CD4-positive, alpha-beta T cell treated with Interleukin-15 for 4 hours (primary cell): ENCODE measurements around the gene PIP4P1.

Experiments
- DNase-seq: peaks from one replicate; pipeline ENCODE4 v3.0.0-alpha.2; 2020; ENCODE audit warnings: low spot score

Gene PIP4P1

DNA sequence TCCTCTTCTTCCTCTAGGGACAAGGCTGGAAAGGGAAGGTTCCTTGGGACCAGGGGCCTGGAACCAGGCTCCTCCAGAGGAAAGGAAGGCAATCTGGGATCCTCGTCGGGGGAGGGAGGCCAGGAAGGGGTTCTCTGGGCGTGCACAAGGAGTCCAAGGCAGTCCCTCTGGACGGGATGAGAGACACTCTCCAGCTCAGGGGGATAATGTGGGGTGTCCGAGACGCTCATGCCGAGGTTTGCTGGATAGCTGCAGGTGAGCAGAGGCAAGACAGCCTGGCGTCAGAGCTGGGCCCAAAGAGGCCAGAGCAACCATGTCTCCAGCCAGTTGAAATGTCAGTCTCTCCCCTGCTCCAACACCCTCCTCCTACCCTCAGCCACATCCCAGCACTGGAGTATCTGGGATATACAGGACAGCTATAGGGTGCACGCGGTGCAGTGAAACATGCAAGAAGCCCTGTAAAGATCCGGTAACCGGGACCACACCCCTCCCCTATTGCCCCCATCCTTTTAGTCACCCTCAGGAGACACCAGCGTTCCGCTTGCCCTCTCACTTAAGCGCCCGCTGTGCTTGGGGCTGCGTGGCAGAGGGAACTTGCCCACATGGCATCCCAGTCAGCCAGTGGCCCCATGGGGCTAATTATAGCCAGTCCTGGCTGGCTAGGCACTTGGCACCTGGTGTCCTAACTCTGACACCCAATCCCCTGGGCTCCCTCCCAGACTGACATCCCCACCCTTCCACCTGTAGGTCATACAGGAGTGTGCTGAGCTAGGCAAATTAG is 25.5 kb downstream of the PIP4P1 start, which contains the start of gene KLHL33:
KLHL33 (minus strand) TSS at position 585 of the 781 bp plus-strand sequence; CDS start at position 230, 355 bp downstream.
- no peak for DNase-seq

DNA sequence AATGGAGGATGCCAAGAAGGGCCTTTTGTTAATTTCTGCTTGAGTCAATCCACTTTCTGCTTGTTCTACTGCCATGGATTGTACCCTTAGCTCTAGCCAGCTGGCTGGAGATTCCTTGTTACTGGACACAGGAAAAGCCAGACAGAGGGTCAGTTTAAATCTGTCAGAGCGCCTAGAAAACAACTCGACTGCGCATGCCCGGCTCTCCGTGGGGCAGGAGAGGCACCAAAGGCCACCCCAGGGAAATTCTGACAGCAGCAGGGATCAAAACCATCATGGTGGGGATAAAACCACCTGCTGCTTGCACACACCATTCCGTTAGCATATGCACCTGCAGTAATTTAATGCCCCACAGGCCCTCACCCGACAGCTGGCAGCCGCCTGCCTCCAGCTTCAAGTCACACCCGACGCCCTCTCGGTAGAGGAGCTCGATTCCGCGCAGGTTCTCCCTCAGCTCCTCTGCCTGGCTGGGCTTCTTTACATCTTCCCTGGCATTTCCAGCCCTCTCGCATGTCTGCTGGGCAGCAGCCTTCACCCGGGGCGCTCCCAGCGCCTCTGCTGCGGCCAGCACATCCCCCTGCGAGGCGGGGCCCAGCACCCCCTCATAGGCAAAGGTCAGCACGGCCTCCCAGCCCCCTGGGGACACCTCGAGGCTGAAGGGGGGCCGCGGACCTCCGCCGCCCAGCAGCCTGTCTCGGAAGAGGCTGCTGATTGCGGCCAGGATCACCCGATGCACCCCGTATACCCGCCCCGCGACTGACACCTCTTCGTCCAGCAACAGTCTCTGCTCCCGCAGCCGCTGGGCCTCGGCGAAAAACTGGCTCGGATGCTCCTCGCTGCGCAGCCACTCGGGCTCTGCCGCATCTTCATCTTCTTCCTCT is 26.3 kb downstream of the PIP4P1 start:
- no peak for DNase-seq

DNA sequence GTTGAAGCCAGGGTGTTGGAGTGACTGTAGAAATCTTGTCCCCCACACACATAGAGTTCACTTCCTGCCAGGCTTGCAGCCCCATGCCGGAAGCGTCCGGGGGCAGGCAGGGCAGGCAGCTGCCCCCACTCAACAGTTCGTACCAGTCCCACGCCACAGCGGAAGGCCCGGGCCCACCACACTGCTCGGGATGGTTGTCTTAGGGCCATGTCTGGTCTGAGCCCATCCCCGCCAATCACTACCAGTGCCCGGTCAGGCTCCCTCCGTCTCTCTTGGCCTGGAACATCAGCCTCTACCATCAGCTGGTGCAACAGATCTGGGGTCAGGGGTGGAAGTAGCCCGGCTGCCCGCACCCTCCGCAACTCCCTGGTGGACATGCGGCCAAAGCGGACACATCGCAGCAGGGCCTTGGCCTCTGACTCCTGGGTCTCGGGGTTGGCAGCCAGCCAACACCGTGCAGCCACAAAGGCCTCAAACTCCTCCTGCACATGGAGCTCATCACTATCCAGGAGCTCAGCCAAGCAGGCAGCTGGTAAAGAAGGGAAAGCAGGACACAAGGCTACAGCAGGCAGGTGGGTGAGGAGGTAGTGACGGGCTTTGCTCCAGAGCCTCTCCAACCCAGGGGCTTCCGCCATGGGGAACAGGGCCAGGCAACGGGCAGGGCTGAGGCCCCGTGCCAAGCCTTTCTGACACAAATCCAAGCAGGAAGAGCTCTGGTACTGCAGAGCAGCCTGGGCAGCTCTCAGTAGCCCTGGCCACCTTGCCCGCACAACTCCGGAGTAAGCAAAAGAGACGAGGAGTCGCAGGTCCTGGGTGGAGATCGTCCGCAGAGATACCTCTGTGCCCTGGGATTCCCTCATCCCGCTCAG is 31.2 kb downstream of the PIP4P1 start:
- DNase-seq, result no peak

DNA sequence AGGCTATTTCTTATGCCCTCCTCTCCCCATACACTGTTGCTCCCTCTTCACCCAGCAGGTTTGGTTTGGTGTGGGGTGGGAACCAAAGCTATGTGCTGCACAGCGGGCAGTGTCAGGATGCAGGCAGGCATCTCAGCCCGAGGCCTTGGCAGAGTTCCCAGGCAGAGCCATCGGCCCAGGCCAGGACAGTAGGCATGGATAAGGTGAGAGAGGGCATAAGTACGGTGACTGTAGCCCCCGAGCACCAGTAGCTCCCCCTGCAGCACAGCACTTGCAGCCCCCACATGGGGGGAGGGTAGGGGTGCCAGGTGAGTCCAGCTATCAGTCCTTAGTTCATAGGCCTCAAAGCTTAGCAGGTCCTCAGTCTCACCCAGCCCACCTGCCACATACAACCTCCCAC is 32.4 kb downstream of the PIP4P1 start:
- no peak for DNase-seq

DNA sequence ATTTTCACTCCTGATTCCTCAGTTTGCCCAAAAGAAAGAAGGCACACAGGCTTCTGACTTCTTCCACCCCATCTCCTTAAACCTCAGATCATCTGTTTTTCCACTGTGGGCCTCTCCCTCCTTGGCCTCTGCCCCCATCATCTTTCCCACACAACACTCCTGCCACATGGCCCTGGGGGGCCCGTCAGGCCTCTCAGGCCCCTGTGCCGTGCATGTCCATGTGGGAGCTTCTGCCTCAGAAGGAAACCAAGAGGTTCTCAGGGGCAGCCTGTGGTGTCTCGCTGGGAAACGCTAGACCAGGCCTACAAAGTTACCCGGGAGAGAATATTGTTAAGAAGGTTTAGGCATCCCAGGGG is 33.2 kb downstream of the PIP4P1 start:
- no peak for DNase-seq

DNA sequence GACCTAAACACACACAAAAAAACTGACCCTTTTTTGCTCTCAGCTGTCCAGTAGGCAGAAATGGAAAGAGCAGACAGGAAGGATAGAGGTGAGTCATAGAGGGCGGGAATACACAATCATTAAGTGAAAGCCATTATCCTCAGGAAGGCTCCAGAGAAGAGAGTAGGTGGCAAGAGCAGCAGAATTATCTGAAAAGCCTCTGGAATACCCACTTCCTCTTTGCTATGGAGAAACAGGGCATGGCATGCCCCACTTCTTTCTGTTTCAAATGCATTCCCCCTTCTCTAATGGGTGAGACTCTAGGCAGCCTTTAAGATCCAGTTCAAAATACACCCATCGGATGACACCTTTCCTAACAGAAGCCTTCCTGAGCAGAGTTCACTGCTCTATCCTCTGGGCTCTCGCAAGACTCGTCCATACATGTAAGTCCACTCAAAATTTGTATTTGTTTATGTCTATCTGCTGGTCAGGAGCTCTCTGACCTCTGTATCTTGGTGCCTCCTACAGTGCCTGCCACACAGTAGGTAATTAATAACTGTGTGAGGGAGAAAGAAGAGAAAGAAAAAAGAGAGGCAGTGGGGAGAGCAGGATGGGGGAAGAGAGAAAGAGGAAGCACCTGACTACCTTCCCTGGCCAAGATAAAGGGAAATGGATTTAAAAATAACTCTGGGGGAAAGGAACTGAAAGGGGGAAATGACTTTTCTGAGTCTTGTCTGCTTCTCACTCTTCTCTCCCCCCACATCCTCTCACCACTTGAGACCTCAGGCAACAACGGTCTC is 33.8 kb downstream of the PIP4P1 start:
- no peak for DNase-seq

DNA sequence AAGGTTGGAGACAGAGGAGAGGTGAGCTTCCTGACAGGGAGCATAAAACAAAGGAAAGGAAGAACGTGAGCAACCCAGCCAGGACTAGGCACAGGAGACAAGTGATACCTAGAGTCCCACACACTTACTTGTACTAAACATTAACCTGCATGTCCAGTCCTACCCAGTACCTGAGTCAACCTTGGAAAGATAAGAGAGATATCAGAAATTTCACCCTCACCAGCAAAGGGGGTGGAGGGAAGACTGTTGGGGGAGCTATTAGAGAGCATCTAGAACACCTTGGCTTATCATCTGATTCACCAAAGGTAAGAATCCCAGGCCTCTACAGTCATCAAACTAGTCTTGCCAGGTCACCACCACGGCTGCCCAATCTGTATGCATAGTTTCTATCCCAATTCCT is 36.4 kb downstream of the PIP4P1 start:
- no peak for DNase-seq

DNA sequence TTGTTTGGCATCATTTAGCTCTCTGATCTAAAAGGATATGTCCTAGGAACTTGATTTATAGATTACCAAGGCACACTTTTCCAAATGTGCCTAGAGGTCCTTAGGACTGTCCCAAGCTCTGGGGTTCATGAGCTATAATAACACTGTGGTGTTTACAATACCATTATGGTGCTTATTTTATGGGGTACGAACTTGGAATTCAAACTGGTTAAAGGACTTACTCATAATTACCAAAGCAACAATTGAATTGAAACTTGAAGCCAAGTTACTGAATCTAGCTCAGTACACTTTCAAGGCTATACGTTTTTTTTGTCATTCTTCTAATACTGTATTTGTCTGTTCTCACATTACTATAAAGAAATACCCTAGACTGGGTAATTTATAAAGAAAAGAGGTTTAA is 38.3 kb downstream of the PIP4P1 start:
- DNase-seq, result no peak

DNA sequence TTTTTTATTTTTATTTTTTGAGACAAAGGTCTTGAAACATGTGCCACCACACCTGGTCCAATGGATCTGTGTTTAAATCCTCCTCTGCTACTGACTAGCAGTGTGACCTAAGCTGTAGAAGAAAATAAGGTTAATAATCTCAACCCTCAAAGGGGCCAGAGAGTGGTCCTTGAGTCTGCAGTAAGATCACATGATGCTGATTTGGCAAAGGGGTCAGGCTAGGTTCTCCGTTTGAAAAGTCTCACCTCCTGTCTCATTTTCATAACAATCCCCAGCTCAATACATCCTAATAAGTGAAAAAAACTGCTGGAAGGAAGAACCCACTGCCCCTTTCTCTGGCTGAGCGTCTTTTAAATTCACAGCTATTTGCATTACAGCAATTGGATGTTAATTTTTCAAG is 40.0 kb downstream of the PIP4P1 start:
- no peak for DNase-seq

DNA sequence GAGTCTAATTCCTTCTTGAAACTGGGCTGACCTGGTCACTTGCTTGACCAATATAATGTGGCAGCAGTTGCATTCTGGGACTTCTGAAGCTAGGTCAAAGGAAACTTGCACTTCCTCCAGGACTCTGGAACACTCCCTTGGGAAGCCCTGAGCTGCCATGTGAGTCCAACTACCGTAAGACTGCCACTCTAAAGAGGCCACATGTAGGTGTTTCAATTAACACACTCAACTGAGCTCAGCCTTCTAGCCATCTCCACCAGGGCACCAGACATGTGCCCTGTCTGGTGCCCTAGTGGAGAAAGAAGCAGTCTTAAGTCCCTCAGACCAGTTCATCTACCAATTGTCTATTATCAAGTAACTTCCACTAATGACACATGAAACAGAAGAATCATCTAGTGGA is 41.8 kb downstream of the PIP4P1 start:
- DNase-seq, result no peak

DNA sequence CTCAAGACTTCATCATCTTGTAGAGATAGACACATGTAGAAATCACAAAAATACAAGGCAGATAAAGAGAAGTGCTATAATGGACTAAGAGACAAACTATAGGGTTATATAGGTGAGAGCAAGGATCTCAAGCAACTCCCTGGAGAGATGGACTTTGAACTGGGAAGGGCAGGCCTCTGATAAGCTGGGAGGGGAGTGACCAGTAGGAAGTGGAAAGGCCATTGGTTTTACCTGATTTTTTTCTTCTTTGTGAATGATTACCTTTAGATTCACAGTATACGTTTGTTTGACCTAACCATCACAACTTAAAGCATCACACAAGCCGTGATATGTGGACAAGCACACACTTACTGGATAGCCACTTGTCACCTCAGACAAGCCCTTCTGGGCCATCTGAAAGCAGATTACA is 42.7 kb downstream of the PIP4P1 start:
- DNase-seq, result no peak

DNA sequence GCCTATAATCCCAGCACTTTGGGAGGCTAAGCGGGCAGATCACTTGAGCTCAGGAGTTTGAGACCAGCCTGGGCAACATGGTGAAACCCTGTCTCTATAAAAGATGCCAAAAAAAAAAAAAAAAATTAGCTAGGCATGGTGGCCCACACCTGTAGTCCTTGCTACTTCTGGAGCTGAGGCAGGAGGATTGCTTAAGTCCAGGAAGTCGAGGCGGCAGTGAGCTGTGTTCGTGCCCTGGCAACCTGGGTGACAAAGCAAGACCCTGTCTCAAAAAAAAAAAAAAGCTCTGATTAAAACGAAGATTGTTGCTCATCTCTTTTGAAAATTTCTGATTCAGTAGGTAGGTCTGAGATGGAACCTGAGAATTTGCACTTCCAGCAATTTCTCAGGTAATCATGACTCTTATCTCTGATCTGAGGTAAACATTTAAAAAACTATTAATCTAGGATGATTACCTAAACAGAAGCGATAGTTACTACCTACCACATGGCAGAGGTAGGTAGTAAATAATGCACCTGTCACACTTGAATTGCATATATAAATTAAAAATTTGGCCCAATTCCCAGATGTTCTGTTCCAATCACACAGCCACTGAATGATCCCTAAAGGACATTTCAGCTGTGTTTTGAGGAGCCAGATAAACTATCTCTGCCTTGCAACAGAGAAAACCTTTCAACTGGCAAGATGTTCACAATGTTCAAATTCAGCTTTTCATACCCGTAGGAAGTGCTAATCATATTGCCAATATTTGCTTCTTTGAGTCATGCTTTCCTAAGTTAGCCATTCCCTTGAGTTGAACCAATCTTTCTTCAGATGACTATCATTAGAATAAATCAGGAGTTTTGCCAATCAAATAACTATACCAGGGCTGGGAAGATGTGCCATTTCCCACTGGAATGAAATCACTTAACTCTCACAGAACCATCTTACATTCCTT is 43.7 kb downstream of the PIP4P1 start:
- no peak for DNase-seq

DNA sequence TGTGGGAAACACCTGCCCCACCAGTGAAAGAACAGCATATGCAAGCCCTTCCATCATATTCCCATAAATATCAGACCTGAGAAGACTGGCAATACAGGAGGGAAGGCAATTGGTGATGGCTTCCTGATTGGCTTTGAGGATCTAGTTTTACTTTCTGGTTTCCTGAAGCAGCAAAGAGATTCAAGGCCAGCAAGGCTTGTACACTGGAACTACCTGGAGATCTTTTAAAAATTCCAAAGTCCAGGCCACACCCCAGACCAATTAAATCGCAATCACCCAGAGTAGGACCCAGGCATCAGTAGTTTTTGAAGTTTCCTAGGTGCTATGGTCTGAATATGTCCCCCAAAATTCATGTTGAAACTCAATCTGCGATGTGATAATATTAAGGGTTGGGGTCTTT is 45.0 kb downstream of the PIP4P1 start:
- no peak for DNase-seq

DNA sequence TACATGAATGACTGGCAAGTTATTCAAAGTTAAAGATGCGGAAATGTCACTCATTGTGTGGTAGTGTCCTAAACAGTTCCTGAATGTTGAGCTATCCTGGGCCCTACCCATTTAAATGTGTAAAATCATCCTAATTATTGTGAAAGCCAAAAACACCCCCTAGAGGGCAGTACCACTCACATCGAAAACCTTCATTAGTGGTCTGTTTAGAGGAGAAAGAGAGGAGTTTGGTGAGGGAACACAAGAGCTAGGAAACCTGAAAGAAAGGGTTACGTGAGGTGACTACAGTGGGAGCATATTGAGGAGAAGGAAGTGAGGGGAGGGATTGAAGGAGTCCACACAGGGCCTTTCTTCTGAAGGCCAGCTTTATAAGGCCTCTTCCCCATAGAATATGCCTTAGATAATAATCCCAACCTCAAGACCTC is 45.4 kb downstream of the PIP4P1 start:
- peak; percentile 68 for DNase-seq

DNA sequence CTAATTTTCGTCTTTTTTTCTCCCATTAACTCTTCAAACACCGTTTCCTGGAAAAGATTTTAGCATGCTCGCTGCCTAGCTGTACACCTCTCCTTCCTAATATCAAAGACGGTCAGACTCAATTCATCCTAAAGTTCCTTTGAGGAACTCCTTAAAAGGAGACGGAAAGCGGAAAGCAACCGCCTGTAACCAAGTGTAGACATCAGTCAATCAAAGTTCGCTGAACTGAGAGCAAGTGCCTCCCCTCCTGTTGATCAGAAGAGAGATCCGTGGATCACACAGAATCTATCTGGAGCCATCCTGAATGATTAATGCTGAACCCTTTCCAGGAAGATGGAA is 47.5 kb downstream of the PIP4P1 start:
- DNase-seq, result peak; percentile 26

DNA sequence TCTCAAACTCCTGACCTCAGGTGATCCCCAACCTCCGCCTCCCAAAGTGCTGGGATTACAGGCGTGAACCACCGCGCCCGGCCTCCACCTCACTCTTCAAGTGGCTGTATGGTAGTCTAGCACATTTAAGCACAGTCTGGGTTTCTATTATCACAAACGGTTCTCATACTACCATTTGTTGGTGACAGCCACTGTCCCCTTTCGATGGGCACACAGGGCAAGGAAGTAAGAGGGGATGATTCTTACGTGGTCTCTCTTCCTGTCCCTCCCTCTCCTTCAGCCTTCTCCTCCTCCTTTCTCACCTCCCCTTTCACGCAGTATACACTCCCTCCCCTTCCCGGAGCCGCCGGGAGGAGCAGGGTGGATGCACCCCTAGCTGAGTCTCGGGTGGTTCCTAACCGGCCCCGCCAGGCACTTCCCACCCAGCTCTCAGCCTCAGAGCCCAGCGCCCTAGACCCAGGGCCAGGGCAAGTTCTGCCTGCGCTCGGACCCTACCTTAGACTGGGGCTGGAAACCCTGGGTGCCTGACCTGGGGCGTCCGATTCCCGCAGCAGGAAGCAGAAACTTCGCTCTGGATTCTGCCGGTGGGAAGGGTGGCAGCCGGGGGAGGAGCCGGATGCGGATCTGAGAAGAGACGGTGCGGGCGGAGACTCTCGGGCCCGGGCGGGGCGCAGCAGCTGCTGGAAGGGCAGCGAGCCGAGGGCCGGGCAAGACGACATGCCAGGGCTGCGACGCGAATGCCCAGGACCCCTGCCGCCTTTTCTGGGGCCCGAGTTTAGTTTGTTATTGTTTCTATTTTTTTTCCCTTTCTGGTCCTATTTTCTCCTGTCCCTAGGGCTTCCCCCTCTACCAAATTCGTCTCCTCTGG is 48.1 kb downstream of the PIP4P1 start, which contains the start of gene TEP1:
TEP1 (minus strand) TSS at position 626 of the 868 bp plus-strand sequence. CDS start 5,062 bp downstream, outside the sequence.
- peak; percentile 63 for DNase-seq

DNA sequence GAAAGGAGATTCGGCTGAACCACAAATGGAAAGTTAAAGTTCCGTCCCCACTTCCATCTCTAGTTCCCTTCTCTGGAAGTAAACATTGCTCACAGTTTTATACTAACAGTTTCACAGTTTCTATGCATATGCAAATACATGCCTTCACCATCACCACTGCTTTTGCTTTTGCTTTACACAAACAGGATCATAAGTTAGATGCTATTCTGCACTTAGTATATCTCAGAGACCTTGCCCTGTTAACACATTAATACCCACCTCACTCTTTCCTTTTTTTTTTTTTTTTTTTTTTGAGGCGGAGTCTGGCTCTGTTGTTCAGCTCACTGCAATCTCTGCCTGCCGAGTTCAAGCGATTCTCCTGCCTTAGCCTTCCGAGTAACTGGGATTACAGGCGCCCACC is 48.8 kb downstream of the PIP4P1 start:
- peak; percentile 28 for DNase-seq

DNA sequence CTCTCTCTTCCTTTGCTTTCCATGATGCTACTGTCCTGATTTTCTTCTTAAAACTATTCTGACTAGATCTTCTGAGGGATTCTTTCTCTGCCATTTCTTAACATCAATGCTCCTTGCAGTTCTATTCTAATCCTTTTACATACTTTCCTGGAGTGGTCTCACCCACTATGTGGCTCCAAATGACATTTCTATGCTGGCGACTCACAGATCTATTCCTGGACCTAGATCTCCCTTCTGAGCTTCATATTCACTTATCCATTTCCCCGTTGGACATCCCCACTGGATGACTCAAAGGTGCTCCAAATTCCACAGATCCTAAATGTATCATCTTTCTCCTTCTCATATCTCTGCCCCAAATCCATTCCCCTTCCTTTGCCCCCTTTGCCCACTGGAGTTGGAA is 52.0 kb downstream of the PIP4P1 start:
- DNase-seq, result no peak
